GM21367 (cell line): ENCODE data around the gene UBE2M.
"Not testable (repeated sequence)": the region's sequence is repeated elsewhere in the genome, so short reads cannot be mapped to it uniquely, and the experiment has no call there.

Source experiments
- ATAC-seq: cut with Tn5 transposase; IDR thresholded peaks from one replicate; pipeline ENCODE4 v1.9.1; 2021; ENCODE audit not compliant: unreplicated experiment

The UBE2M gene

DNA sequence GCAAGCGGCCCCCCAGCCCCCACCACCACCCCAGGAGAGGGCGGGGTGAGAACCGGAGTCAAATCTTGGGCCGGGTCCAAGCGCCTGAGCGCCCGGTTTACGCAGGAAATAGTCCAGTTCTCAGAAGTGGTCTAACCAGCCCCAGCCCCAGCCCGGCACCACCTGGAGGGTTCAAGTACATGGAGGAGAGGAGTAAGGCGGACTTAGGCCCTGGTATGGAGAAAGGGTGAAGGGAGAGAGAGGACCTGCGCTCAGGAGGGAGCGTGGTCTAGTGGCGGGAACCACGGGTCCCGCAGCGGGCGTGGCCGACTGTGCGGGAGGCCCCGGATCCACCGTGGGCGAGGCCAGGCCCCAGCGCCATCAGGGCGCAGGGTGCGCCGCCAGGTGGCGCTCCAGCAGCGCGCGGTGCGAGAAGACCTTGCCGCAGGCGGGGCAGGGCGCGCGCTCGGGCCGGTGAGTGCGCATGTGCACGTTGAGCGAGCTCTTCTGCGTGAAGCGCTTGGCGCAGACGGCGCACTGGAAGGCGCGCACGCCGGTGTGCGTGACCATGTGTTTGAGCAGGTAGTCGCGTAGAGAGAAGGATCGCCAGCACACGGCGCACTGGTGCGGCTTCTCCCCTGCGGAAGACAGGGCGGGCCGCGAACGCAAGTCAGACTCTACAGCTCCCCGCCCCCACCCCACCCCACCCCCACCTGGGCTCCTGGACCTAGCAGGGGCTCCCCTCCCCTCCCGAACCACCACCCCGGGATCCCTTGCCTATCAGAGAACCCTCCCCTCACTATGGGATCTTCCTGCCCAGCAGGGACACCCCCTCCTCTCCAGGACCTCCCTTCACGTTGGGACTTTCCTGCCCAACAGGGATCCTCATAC, 44.5 kb downstream of the UBE2M start:
- peak; percentile 40 for ATAC-seq

DNA sequence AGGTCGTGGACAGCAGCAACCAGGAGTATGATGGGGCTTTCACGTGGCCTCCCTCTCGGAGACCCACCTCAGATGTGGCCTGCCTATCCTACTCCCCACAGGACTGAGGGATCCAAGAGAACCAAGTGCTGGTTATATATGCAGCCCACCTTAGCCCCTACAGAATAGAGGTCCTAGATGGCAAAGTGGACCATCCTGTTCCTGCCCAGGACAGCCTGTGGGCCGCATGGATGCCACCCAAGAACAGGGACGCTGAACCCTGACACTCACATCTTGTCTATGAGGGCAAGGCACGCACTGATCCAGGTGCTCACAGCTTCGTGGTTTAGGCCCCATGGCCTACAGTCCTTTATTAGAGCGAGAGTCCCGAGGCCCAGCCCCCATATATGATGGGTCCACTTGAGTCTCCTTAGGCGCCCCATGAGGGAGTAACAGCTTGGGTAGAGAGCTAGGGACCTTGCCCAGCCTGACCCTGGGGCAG, 45.2 kb downstream of the UBE2M start:
- no peak for ATAC-seq

GRCh38 chr19:58511353-58512208, 46.8 kb downstream of the UBE2M start, which contains the start of gene SLC27A5:
Gene SLC27A5 (minus strand): TSS chr19:58511992. CDS start chr19:58511955, 37 bp downstream.
- no peak for ATAC-seq

GRCh38 chr19:58510084-58510862, 48.1 kb downstream of the UBE2M start:
- ATAC-seq: no peak

DNA sequence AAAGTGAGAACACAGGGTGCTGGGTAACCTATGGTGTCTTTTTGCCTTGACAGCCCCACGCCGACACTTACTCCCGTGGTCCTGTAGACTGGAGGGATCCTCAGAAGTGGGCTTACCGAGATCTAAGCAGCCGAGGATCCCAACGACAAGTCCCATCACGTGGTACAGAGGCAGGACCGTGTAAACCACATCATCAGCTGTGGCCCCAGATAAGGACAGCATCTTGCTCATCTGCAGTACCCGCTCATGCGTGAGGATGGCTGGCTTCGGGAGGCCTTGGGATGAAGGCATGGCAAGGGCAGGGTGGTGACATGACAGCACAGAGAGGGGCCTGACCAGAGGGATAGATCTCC, 48.7 kb downstream of the UBE2M start:
- no peak for ATAC-seq

- ATAC-seq: not testable (repeated sequence)
These were observed 50.7 kb downstream of the UBE2M start for GRCh38 chr19:58507602-58508223.
